ENCODE measurements around the gene PHIP.
"Not testable (repeated sequence)": the region's sequence is repeated elsewhere in the genome, so short reads cannot be mapped to it uniquely, and the experiment has no call there.

The PHIP gene

GRCh38 chr6:78921168-78921567 is 156.9 kb downstream of the PHIP start:
- DNase-seq (ENCODE audit: low read depth): not testable (repeated sequence)

GRCh38 chr6:78917788-78918187 is 160.3 kb downstream of the PHIP start:
- no peak for DNase-seq (ENCODE audit: low read depth)

GRCh38 chr6:78916411-78916810 is 161.6 kb downstream of the PHIP start:
- DNase-seq (ENCODE audit: low read depth): no peak

GRCh38 chr6:78911218-78911940 is 166.7 kb downstream of the PHIP start:
- DNase-seq (ENCODE audit: low read depth): no peak

- DNase-seq (ENCODE audit: low read depth): no peak
These were observed 167.4 kb downstream of the PHIP start for GRCh38 chr6:78910591-78911171.

- no peak for DNase-seq (ENCODE audit: low read depth)
These were observed 168.0 kb downstream of the PHIP start for GRCh38 chr6:78910010-78910409.

GRCh38 chr6:78909391-78909790 is 168.7 kb downstream of the PHIP start:
- DNase-seq (ENCODE audit: low read depth): no peak

GRCh38 chr6:78908621-78909020 is 169.4 kb downstream of the PHIP start:
- no peak for DNase-seq (ENCODE audit: low read depth)

GRCh38 chr6:78896227-78896626 is 181.8 kb downstream of the PHIP start:
- DNase-seq (ENCODE audit: low read depth): no peak

- not testable (repeated sequence) for DNase-seq (ENCODE audit: low read depth)
These were observed 188.2 kb downstream of the PHIP start for GRCh38 chr6:78889901-78890300.
